IMR-90 (cell line): Measurements from ENCODE around the gene MICU1. TPM values are rescaled to one million over a fixed set of nuclear protein-coding genes. Genes with fewer than 3 reads are reported as not detected.

Experiments used
- ATAC-seq: fragments of 200-7000 bp; cut with Tn5 transposase; 2 replicates; pipeline ENCODE4 v1.9.1; 2020; ENCODE audit warnings: low read depth, mild to moderate bottlenecking, moderate library complexity
- BruUV-seq: library from RNA; stranded (reverse); fragments of 400-500 nt; replicated peaks from 2 replicates; lab custom pipeline; 2021; lab: Mats Ljungman, UMichigan
- CTCF ChIA-PET: fragments of 300-600 bp; formaldehyde crosslinking; extraction: SDS; loops from one replicate; lab custom pipeline; 2021; ENCODE audit warnings: antibody characterized with exemption; lab: Yijun Ruan, JAX
- POLR2A ChIA-PET: fragments of 300-600 bp; sonication (Branson Sonifier 250); formaldehyde crosslinking; loops from one replicate; lab custom pipeline; 2022; ENCODE audit warnings: antibody characterized with exemption; ENCODE audit not compliant: unreplicated experiment; lab: Charles Lee
- DNase-seq: peaks from one replicate; pipeline ENCODE4 v3.0.0; 2013
- H2AFZ ChIP-seq: replicated peaks from 2 replicates; pipeline ENCODE3; 2013; ENCODE audit warnings: low read length, mild to moderate bottlenecking; ENCODE audit not compliant: poor library complexity
- H2AK5ac ChIP-seq: 2 replicates; pipeline ENCODE4 v1.6.1; 2013; ENCODE audit warnings: low read depth, low read length, inconsistent platforms
- H2AK9ac ChIP-seq: replicated peaks from 2 replicates; pipeline ENCODE3; 2013; ENCODE audit warnings: mild to moderate bottlenecking, low read depth, low read length, moderate library complexity; ENCODE audit not compliant: poor library complexity
- H2BK120ac ChIP-seq: 2 replicates; pipeline ENCODE4 v1.6.1; 2013; ENCODE audit warnings: low read depth, low read length, inconsistent platforms
- H2BK15ac ChIP-seq: 3 replicates; pipeline ENCODE4 v1.6.1; 2013; ENCODE audit warnings: low read depth, low read length, inconsistent platforms
- H2BK20ac ChIP-seq: 2 replicates; pipeline ENCODE4 v1.6.1; 2013; ENCODE audit warnings: low read depth, mild to moderate bottlenecking, inconsistent platforms, low read length, moderate library complexity
- H2BK5ac ChIP-seq: 2 replicates; pipeline ENCODE4 v1.6.1; 2013; ENCODE audit warnings: mild to moderate bottlenecking, low read depth, low read length, inconsistent platforms; ENCODE audit not compliant: poor library complexity, severe bottlenecking
- H3K14ac ChIP-seq: replicated peaks from 2 replicates; pipeline ENCODE4 v1.6.1; 2013; ENCODE audit warnings: low read depth, low read length, inconsistent platforms
- H3K18ac ChIP-seq: 2 replicates; pipeline ENCODE4 v1.6.1; 2013; ENCODE audit warnings: low read depth, low read length, control low read depth
- H3K23ac ChIP-seq: 2 replicates; pipeline ENCODE4 v1.6.1; 2013; ENCODE audit warnings: low read depth, low read length, inconsistent platforms
- H3K27ac ChIP-seq: 2 replicates; pipeline ENCODE4 v1.5.1; 2013; ENCODE audit warnings: mild to moderate bottlenecking, control low read depth, low read length; ENCODE audit not compliant: insufficient read depth
- H3K27me3 ChIP-seq: 2 replicates; pipeline ENCODE4 v1.6.1; 2013; ENCODE audit warnings: low read length; ENCODE audit not compliant: control insufficient read depth, insufficient read depth
- H3K36me3 ChIP-seq: 2 replicates; pipeline ENCODE4 v1.6.1; 2013; ENCODE audit warnings: low read length, mixed read lengths; ENCODE audit not compliant: control insufficient read depth, insufficient read depth
- H3K4ac ChIP-seq: 2 replicates; pipeline ENCODE4 v1.6.1; 2013; ENCODE audit warnings: low read depth, low read length, inconsistent platforms
- H3K4me1 ChIP-seq: 2 replicates; pipeline ENCODE4 v1.6.1; 2013; ENCODE audit warnings: low read length, mixed read lengths; ENCODE audit not compliant: control insufficient read depth, insufficient read depth
- H3K4me2 ChIP-seq: 2 replicates; pipeline ENCODE4 v1.6.1; 2013; ENCODE audit warnings: low read depth, mild to moderate bottlenecking, control low read depth, low read length, moderate library complexity
- H3K4me3 ChIP-seq: 2 replicates; pipeline ENCODE4 v1.5.1; 2013; ENCODE audit warnings: low read depth, mild to moderate bottlenecking, control low read depth, low read length, moderate library complexity; ENCODE audit not compliant: insufficient read depth
- H3K56ac ChIP-seq: 2 replicates; pipeline ENCODE4 v1.6.1; 2013; ENCODE audit warnings: low read length, inconsistent platforms; ENCODE audit not compliant: insufficient read depth; ENCODE audit errors: extremely low read depth
- H3K79me1 ChIP-seq, 2 experiments: 2 replicates each; pipeline ENCODE4 v1.6.1; 2013; ENCODE audit warnings: low read length in 2 of 2, inconsistent platforms in 1 of 2, low read depth in 1 of 2
- H3K9ac ChIP-seq: 2 replicates; pipeline ENCODE4 v1.6.1; 2013; ENCODE audit warnings: low read depth, low read length, control low read depth
- H3K9me1 ChIP-seq: 2 replicates; pipeline ENCODE4 v1.6.1; 2013; ENCODE audit warnings: low read length, inconsistent platforms; ENCODE audit not compliant: insufficient read depth
- H3K9me3 ChIP-seq: 2 replicates; pipeline ENCODE4 v1.6.1; 2013; ENCODE audit warnings: low read length; ENCODE audit not compliant: control insufficient read depth, insufficient read depth
- H4K20me1 ChIP-seq: 2 replicates; pipeline ENCODE4 v1.6.1; 2013; ENCODE audit warnings: low read length, inconsistent platforms; ENCODE audit not compliant: insufficient read depth
- H4K5ac ChIP-seq: 2 replicates; pipeline ENCODE4 v1.6.1; 2013; ENCODE audit warnings: mild to moderate bottlenecking, low read depth, low read length, control low read depth
- H4K8ac ChIP-seq, 2 experiments: 2 replicates each; pipeline ENCODE4 v1.6.1; 2013; ENCODE audit warnings: low read depth in 2 of 2, low read length in 2 of 2, control low read depth in 1 of 2, inconsistent platforms in 1 of 2
- H4K91ac ChIP-seq: 2 replicates; pipeline ENCODE4 v1.6.1; 2013; ENCODE audit warnings: low read depth, low read length, inconsistent platforms; ENCODE audit not compliant: insufficient read depth
- CEBPB ChIP-seq: IDR thresholded peaks from 2 replicates; pipeline ENCODE4 v1.6.1; 2012; ENCODE audit warnings: low read depth, low read length, improper control_type of control experiment
- MAZ ChIP-seq: IDR thresholded peaks from 2 replicates; pipeline ENCODE4 v1.6.1; 2012; ENCODE audit warnings: low read depth, mild to moderate bottlenecking, low read length, improper control_type of control experiment, moderate library complexity, borderline replicate concordance
- WGBS, 2 experiments: methylation state at CpG; one replicate each; pipeline versions ENCODE4 v1.1.5 to v1.1.7; 2013; ENCODE audit warnings: missing lambda C conversion rate in 2 of 2; ENCODE audit not compliant: insufficient read length in 1 of 2; ENCODE audit errors: extremely low coverage in 2 of 2; 5-methylcytosine and 5-hydroxymethylcytosine counted together
- dilution Hi-C: fragments of 300-500 bp; cut with HindIII; formaldehyde crosslinking; loops from one replicate; pipeline ENCODE4 v1.14.3; 2018; ENCODE audit warnings: low sequenced_read_pairs; ENCODE audit not compliant: unreplicated experiment
- in situ Hi-C: fragments of 300-500 bp; cut with MboI; formaldehyde crosslinking; loops from 3 replicates; pipeline ENCODE4 v1.14.3; 2019; ENCODE audit warnings: low sequenced_read_pairs, inconsistent platforms, mixed read lengths
- intact Hi-C: fragments of 100-400 bp; cut with micrococcal nuclease; formaldehyde crosslinking; loops from 2 replicates; pipeline ENCODE4 v1.10.0; 2022
- polyA plus RNA-seq, 3 experiments: library from polyadenylated mRNA; depleted of rRNA; stranded (reverse); fragments of >200 nt; gene quantifications; 2 replicates each; pipeline ENCODE4 v1.2.3, GENCODE V29; 2012; ENCODE audit warnings: low replicate concordance in 1 of 3
- total RNA-seq: library from RNA; depleted of rRNA; stranded (reverse); fragments of >200 nt; gene quantifications from 2 replicates; pipeline ENCODE4 v1.2.3, GENCODE V29; 2012

MICU1 gene
- total and polyA plus RNA-seq, 2 of the 4 experiments (the other 2 are of a cell fraction) = 43.6 to 44.7 TPM

DNA sequence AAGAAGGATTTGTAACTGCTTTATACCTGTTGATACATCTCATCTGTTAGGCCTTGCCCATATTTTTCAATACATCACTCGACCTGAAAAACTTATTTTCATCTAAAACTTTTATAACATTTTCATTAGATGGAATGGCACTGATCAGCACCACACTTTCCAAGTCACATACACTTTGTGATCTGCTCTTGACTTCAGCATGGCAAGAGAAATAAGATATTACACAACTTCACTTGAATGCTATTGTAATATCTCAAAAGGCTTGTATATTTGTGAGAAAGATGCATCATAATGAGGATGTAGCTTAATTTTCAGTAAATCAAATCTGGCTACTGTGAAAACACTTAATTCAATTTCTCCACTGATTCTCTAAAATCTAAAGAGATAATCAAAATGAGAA, 126.2 kb downstream of the MICU1 start:
- no peaks in the 10 kb centered on the region for H3K36me3 ChIP-seq
- ATAC-seq = no peak
- no peak overlapping the region for H2AK5ac ChIP-seq
- intact Hi-C loops = no loop called here
- H3K27me3 ChIP-seq = no peaks in the 10 kb centered on the region
- H2AFZ ChIP-seq = no peak overlapping the region
- H3K9me1 ChIP-seq = peaks cover 4% of the 10 kb centered on the region; the same call in 1 of the 2 replicates
- in situ Hi-C loops = no loop called here
- no peak overlapping the region for H2AK9ac ChIP-seq
- no peak overlapping the region for H3K14ac ChIP-seq
- H3K9me3 ChIP-seq = peaks cover 2% of the 10 kb centered on the region; the same call in 1 of the 2 replicates
- H4K5ac ChIP-seq = no peak overlapping the region
- no peak overlapping the region for H3K4me3 ChIP-seq
- H2BK120ac ChIP-seq = no peak overlapping the region
- ChIA-PET CTCF (no interaction called here), POLR2A (no interaction called here)
- H3K27ac ChIP-seq = no peak overlapping the region
- H3K4ac ChIP-seq = no peak overlapping the region
- TF ChIP-seq CEBPB (peak; percentile 51; the same call in 1 of the 2 replicates), MAZ (no peak)
- H4K91ac ChIP-seq = no peak overlapping the region
- no peaks in the 10 kb centered on the region for H4K20me1 ChIP-seq
- H3K18ac ChIP-seq = no peak overlapping the region
- no peak overlapping the region for H4K8ac ChIP-seq
- H3K56ac ChIP-seq = no peak overlapping the region
- no peak overlapping the region for H2BK15ac ChIP-seq
- H2BK5ac ChIP-seq = no peak overlapping the region
- H3K9ac ChIP-seq = no peak overlapping the region
- H3K4me2 ChIP-seq = no peak overlapping the region
- dilution Hi-C loops = no loop called here
- H3K79me1 ChIP-seq = peaks cover 0 to 5% of the 10 kb centered on the region in 2 experiments; a peak in 3 of 4 replicates
- DNase-seq = no peak
- no peak overlapping the region for H2BK20ac ChIP-seq
- WGBS, 2 experiments = 100% methylated on average over 1 of the region's 1 CpG; no CpG with 5 or more reads in 1 of the 2 experiments
- H3K4me1 ChIP-seq = peaks cover 3% of the 10 kb centered on the region
- BruUV-seq = no TSS peak
- H3K23ac ChIP-seq = no peak overlapping the region
